C1 segment of cervical spinal cord (tissue), 14 donors: Measurements from ENCODE around the gene TAOK3.

Source experiments
- DNase-seq, 14 donors: peaks; one replicate each; lab custom pipeline; 2025; lab: John Stamatoyannopoulos, UW

The TAOK3 gene

DNA sequence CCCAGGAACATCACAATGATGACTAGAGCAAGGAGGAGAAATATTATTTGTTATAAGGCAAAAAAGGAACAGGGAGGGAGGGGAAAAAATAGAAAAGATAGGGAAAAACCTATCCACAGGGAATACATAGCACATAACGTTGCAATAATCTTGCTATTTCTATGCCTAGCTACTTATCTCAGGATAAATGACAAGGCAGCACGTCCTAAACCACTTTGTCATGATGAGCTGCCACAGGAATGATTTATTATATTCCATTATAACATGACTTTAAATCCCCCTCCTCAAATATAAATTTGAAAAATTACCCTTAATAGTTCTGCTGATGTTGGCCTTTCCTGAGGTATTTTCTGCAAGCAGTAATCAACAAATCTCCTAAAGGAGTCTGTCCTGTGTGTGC lies 160.1 kb downstream of the TAOK3 start:
- no peak for DNase-seq

DNA sequence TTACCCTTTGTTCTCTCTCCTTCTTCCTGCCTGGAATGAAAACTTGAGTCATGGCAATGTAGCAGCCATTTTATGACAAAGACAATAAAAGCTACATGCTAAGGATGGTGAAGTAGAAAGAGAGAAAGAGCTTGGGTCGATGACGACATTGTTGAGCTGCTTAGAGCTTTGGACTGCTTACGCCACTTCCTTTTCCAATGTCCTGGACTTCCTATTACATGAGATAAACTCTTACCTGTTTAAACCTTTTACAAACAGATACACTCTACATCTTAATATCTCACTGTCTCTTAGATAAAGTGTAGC lies 166.6 kb downstream of the TAOK3 start:
- DNase-seq: no peak

DNA sequence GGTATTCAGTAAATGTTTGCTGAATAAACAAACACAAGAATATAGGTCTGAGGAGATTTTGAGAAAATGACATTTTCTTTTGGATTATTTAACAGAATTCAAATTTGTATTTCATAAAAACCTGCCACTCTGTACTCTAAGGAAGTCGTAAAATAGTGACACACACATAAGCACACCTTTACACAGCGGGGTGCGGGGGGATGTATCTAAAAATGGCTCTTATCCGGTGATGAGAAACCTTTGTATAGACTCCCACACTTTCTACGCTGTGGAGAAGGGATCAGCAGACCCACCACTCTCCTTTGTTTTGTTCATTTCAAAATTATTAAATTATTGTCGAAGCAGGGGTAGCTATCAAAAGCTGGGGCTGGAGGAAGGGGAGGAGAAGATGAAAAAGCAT lies 178.7 kb downstream of the TAOK3 start:
- DNase-seq: no peak

DNA sequence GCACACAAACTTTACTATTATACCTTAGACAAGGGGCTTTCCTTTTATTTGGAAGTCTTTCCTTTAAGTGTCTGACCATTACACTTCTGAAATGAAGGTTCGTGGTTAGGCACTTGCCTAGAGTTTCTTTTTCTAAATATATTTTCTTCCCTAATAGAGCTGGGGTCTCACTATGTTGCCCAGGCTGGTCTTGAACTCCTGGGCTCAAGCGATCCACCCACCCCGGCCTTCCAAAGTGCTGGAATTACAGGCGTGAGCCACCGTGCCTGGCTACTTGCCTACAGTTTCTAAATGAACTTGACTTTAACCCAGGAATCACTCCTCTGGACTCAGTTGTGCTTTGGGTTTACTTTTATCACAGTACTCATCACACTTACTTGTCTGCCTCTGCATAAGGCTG lies 179.2 kb downstream of the TAOK3 start:
- DNase-seq: no peak

DNA sequence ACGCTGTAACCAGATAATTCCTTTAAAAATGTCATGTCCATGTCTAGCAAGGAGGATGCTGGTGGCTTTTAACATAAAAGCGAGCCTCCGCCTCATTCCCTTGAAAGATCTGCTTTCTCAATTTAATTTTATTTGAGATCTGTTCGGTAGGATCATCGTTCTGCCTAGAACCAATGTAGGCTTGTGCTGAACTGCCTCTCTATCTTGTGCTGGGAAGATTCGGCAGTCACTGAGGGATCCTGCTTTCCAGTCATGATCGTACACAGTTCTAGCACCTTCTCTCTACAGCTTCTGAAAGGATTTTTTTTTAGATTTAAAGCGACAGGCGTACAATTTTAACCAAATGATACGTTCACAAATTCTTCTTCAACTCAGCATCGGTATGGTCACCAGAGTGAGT lies 182.4 kb downstream of the TAOK3 start:
- peak in 10 of 14 donors; percentile 19 to 80 (median 36) for DNase-seq

- DNase-seq: peak in 13 of 14 donors; percentile 7 to 84 (median 58)
These were observed 182.9 kb downstream of the TAOK3 start for GRCh38 chr12:118189741-118190191.

GRCh38 chr12:118188690-118189371 lies 183.9 kb downstream of the TAOK3 start:
- peak in 12 of 14 donors; percentile 5 to 73 (median 39) for DNase-seq

DNA sequence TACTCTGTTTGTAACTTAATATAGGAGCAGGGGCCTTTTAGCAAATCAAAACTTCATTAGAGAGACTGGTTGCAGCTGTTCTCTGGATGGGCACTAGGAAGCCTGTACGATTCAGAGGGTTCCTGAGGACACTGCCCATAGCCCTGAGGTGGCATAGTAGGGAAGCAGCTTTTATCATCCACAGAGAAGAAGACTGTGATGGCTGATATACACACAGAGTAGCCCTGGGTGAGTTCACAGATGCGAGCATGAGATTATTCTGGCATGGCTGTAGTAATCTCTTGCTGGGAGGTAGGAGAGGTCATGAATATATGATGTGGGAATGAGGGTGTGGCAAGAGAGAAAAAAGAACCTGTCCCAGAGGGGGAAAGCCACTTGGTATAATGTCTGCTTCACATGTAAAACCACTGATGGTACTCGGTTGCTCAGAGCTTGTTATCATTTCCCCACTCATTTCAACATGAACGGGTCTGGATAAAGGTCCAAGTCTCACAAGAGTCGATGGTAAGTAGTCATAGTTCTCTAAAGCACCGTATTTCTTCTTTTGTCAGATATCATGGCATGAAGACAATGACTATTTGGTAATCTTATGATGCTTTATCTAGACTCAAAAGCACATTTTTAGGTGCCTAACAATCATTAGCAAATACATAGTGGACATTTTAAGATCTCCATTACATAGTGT lies 184.8 kb downstream of the TAOK3 start:
- DNase-seq: peak in 5 of 14 donors; percentile 3 to 52 (median 11)

DNA sequence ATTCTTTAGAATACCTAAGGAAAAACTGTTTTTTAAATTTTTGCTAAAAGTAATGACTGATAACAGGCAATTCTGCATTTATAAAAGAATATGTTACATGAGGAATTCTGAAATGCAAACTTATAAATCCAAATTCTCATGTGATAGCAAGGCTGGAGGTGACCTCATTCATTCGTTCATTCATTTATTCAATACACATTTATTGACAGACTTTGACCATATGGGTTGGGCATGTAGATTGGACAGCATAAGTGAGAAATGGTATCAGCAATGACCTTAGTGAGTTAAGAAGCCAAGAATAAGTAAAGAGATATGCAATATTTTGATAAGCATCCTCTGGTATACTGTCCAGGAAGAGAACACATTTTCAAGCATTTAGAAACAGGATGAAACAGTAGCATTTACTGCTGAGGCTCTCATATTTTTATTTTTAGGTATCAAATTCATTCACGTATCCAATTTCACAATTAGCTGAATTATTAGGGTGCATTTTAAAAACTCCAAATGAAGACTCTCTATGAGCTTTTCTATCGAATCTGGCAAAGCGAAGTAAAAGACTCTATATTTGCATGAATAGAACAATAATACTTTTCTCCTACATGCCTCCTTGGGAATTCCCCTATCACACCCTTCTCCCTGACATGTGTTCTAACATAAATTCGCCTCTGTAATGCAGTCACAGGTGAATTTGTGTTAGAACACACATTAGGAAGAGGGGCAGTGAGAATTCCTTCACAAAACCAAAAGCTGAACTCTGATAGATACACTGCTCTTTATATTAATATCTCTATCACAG lies 186.9 kb downstream of the TAOK3 start:
- no peak for DNase-seq

- no peak for DNase-seq
These were observed 189.0 kb downstream of the TAOK3 start for GRCh38 chr12:118183711-118184110.

- DNase-seq: no peak
These were observed 189.6 kb downstream of the TAOK3 start for GRCh38 chr12:118183155-118183554.

DNA sequence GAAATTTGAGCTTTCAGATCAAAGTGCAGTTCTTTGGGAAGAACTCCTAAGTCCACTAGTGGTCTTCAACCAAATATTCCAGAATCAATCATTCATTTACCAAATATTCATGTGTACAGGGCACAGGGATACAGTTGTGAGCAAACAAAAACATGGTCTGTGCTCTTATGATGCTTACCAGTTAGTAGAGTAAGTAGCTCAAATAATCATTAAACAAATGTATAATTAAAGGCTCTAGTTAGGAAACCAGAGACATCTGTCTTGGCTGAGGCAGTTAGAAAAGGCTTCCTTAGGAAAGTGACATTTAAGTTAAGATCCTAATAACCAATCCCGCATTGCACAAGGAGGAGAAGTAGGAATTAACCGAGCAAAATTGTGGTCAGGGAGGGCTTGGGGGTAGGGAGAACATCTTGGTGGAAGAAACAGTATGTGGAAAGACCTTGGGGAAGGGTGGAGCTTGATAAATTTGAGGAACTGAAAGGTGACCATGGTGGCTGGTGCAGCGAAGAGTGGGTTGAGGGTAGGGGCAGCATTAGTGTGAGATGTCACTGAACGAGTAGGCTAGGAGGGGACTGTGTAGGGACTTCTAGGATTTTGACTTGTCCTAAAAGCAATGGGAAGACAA lies 196.8 kb downstream of the TAOK3 start:
- no peak for DNase-seq

DNA sequence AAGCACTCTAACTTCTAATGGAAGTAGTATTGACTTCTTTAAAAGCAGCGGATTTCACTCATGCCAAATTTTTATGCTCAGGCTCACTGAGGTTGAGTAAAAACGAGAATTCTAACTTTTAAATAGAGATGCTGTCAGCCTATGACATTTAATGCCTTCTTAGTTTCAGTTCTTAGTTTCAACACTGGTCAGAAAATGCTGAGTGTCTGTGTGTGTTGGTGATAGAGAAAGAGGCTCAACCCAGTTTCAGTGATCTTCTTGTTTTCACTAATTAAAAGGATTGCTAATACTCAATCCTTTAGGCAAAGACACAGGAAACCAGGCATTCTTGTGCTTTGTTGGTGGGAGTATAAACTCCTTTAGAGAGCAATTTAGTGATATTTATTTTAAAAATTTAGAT lies 205.8 kb downstream of the TAOK3 start:
- DNase-seq: no peak

GRCh38 chr12:118164798-118165486 lies 207.8 kb downstream of the TAOK3 start:
- DNase-seq: no peak

DNA sequence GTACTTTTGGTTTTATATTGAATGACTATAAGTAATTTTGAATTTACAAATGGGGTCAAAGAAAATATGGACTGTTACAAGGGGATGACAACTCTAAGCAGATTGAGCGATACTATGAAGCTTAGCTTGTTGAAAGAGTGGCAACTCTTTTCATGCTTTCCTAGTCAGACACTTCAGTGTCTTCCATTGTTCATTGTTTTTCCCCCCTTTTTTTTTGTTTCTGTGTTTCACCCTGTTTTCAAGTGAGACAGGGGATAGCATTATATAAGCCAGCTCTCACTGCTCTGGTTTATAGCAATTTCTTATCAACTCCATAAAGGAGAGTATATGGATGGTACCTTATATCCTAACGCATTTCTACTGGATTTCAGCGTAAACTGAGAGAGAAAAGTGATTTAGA lies 212.2 kb downstream of the TAOK3 start:
- DNase-seq: no peak

- no peak for DNase-seq
These were observed 221.0 kb downstream of the TAOK3 start for GRCh38 chr12:118151755-118152154.

DNA sequence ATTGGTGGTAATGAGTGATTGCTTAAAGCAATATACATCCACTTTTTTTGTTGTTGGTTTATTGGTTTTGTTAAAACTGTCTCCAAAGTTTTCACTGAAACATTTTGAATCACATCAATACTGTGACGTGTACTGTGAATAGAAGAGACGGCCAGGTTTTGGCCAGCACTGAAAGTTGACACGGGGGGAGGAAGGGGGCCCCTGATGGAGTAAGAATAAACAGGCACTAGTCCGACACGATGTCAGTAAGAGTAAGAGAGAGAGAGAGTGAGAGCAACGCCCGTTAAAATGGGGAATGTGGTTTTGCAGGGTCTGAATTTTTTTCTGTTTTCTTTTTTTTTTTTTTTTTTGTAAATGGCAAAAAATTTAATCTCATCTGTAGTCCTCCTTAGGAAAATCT lies 222.1 kb downstream of the TAOK3 start:
- no peak for DNase-seq

- DNase-seq: no peak
These were observed 224.4 kb downstream of the TAOK3 start for GRCh38 chr12:118148287-118148686.

DNA sequence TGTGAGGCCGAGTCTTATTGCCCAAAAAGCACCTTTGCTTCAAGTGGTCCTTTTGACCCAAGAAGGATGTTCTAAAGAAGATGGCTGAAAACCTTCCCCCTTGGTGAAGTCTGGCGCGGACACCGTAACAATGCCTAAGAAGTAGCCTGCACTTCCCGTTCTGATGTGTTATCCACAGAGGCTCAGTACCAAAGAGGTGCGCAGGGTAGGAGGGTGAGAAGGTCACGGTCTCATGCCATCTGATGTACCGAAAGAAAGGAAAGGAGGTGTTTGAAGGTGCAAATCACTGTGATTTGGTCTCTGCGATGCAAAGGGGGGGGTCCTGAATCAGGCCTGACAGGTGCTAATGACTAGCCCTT lies 226.9 kb downstream of the TAOK3 start:
- no peak for DNase-seq

- DNase-seq: no peak
These were observed 227.5 kb downstream of the TAOK3 start for GRCh38 chr12:118145113-118145797.

DNA sequence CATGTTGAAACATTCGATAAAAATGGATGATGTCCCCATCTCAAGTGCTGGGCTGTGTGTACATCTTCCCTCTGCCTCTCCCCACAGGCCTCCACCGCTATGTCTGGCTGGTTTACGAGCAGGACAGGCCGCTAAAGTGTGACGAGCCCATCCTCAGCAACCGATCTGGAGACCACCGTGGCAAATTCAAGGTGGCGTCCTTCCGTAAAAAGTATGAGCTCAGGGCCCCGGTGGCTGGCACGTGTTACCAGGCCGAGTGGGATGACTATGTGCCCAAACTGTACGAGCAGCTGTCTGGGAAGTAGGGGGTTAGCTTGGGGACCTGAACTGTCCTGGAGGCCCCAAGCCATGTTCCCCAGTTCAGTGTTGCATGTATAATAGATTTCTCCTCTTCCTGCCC lies 228.2 kb downstream of the TAOK3 start:
- no peak for DNase-seq
